ENCODE data around the gene CUX1.

GRCh38 chr7:102069931-102070629, 252.7 kb downstream of the CUX1 start:
- TF ChIP-seq CTCF (IDR thresholded peaks at IDR 0.05) (no peak), POLR2A (IDR thresholded peaks at IDR 0.05) (no peak)
